ES-I3 (cell line): ENCODE results near the gene ABCC4.
"Not testable (repeated sequence)": the region's sequence is repeated elsewhere in the genome, so short reads cannot be mapped to it uniquely, and the experiment has no call there.

Experiments used
- H3K36me3 ChIP-seq: 2 replicates; pipeline ENCODE4 v1.6.1; 2013; ENCODE audit warnings: mild to moderate bottlenecking, low read length, control low read depth, moderate library complexity; ENCODE audit not compliant: insufficient read depth
- H3K4me1 ChIP-seq: 2 replicates; pipeline ENCODE4 v1.6.1; 2013; ENCODE audit warnings: mild to moderate bottlenecking, control low read depth, low read length; ENCODE audit not compliant: insufficient read depth
- H3K9ac ChIP-seq: 2 replicates; pipeline ENCODE4 v1.6.1; 2013; ENCODE audit warnings: low read depth, mild to moderate bottlenecking, low read length, moderate library complexity
- H3K9me3 ChIP-seq: 2 replicates; pipeline ENCODE4 v1.6.1; 2013; ENCODE audit warnings: mild to moderate bottlenecking, low read length, moderate library complexity; ENCODE audit not compliant: control insufficient read depth, insufficient read depth

The ABCC4 gene

DNA sequence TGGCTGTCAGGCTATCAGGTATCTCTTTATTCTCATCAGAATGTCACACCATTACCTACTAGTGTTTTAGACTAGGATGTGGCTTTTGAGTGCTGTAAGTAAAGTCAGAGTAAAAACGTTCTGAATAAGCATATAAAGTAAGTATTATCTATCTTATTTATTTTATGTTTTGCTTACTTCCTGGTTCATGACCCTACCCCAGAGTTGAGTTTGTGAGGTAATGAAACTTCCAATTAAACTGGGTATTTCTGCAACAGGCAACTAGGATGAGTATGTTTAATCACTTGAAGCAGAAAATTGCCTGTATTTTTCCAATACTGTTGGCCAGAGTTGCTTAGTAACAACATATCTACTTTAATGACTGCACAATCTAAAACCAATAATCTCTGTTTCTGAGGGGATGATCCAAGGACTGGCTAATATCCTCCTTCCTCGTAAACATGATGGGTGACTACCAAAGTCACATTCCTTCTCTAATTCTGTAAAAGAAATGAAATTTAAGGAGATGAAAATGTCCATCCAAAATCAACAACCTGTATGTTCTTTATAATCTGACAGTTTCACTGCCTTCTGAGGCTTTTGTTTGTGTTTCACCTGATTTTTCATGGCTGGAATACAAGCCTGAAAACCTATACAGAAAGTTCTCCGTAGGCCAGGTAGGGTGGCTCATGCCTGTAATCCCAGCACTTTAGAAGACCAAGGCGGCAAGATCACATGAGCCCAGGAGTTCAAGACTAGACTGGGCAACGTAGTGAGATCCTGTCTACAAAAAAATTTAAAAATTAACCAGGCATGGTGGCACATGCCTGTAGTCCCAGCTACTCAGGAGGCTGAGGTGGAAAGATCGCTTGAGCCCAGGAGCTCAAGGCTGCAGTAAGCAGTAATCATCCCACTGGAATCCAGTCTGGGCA, 83.1 kb downstream of the ABCC4 start:
- Histone ChIP-seq H3K9me3 (no peaks in the 10 kb centered on the region), H3K4me1 (no peaks in the 10 kb centered on the region), H3K36me3 (no peaks in the 10 kb centered on the region), H3K9ac (no peak overlapping the region)

DNA sequence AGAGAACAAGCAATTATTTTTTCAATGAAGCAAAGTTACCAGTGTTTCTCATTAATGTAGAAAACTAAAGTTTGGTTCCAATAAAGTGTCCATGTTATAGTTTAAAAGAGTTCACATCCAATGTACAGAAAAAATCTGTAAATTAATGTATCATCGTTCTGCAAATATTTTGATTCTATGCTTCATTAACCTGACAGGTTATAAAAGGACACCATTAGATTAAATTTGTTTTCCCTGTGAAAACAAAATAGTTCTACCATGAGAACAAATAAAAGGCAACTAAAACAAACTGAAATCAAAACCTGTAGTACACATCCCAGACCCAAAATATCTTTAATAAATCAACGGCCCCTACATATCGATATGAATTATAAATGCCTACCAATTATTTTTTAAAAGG, 85.1 kb downstream of the ABCC4 start:
- no peaks in the 10 kb centered on the region for H3K36me3 ChIP-seq

DNA sequence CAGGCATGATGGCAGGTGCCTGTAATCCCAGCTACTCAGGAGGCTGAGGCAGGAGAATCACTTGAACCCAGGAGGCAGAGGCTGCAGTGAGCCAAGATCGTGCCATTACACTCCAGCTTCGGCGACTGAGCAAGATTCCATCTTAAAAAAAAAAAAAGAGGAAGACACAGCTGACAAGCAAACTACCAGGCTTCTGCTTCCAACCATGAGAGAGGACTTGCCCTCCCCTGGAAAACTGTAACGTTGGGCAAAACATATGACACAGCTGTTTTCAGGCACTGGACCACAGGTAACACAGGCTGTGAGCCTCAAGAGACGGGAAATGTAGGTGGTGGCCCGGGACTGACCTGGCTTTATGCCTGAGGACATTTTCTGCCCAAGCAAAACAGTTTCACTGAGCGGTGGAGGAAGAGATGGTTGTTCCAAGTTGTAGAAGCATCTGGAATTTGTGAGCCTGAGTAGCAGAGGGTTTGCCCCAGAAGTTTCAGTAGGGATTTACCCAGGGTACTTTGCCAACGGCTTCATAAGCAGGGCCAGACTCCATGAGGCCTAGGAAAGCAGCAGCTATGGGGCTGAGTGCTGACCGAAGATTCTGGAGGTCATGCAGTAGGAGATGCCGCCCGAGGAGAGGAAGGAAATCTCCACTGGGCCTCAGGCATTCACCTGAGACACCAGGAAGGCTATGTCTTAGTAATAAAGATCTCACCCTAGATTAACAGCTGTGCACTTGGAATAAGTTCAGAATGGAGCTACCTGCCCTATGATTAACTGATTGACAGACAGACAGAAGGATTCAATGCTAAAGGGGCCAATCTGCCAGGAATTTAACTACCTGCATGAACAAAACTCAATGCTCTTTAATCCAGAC, 88.0 kb downstream of the ABCC4 start:
- no peaks in the 10 kb centered on the region for H3K4me1 ChIP-seq
- H3K9me3 ChIP-seq: no peaks in the 10 kb centered on the region
- H3K36me3 ChIP-seq: no peaks in the 10 kb centered on the region
- H3K9ac ChIP-seq: no peak overlapping the region

More for the DNA sequence above, 85.1 kb downstream of the ABCC4 start:
- no peak overlapping the region for H3K9ac ChIP-seq
- no peaks in the 10 kb centered on the region for H3K9me3 ChIP-seq
- no peaks in the 10 kb centered on the region for H3K4me1 ChIP-seq

GRCh38 chr13:95209109-95209508, 92.1 kb downstream of the ABCC4 start:
- Histone ChIP-seq H3K4me1 (no peaks in the 10 kb centered on the region), H3K9ac (no peak overlapping the region), H3K36me3 (no peaks in the 10 kb centered on the region), H3K9me3 (no peaks in the 10 kb centered on the region)

DNA sequence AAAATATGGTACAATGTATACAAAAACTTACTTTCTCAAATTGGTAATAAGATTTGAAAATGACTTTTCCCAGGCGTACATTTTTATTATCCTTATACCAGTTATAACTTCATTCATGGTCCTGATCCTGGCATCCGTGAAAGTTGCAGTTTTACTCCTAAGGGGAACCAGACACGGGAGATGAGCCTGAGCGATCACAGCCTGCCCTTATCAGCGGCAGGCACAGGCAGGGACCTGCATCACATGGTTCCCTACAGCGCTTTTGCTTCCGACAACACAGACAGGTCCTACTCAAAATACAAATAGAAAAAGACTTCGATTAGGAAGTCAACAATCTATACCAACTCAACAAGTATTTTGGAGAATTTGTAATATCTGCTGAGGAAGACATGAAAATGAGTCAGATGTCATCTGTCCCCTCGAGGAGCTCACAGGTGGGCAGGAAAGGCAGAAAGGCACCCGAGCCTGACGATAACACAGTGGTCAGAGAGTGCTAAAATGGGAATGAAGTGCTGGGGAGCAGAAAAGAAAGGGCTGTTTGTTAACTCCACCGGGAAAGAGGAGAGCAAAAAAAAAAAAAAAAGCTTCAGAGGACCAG, 93.4 kb downstream of the ABCC4 start:
- Histone ChIP-seq H3K9ac (no peak overlapping the region), H3K36me3 (no peaks in the 10 kb centered on the region), H3K4me1 (no peaks in the 10 kb centered on the region), H3K9me3 (no peaks in the 10 kb centered on the region)

GRCh38 chr13:95206116-95206515, 95.1 kb downstream of the ABCC4 start:
- Histone ChIP-seq H3K36me3 (no peaks in the 10 kb centered on the region), H3K9ac (no peak overlapping the region), H3K4me1 (no peaks in the 10 kb centered on the region), H3K9me3 (no peaks in the 10 kb centered on the region)

- Histone ChIP-seq H3K4me1 (no peaks in the 10 kb centered on the region), H3K9ac (no peak overlapping the region), H3K36me3 (no peaks in the 10 kb centered on the region), H3K9me3 (no peaks in the 10 kb centered on the region)
These were observed 97.0 kb downstream of the ABCC4 start for GRCh38 chr13:95204231-95204765.

- no peaks in the 10 kb centered on the region for H3K36me3 ChIP-seq
These were observed 99.2 kb downstream of the ABCC4 start for GRCh38 chr13:95201814-95202651.

GRCh38 chr13:95200386-95200957, 100.8 kb downstream of the ABCC4 start:
- not testable (repeated sequence) for H3K36me3 ChIP-seq, H3K9me3 ChIP-seq, H3K4me1 ChIP-seq, H3K9ac ChIP-seq

More at GRCh38 chr13:95201814-95202651, 99.2 kb downstream of the ABCC4 start:
- H3K4me1 ChIP-seq: no peaks in the 10 kb centered on the region
- H3K9me3 ChIP-seq: no peaks in the 10 kb centered on the region
- H3K9ac ChIP-seq: no peak overlapping the region

DNA sequence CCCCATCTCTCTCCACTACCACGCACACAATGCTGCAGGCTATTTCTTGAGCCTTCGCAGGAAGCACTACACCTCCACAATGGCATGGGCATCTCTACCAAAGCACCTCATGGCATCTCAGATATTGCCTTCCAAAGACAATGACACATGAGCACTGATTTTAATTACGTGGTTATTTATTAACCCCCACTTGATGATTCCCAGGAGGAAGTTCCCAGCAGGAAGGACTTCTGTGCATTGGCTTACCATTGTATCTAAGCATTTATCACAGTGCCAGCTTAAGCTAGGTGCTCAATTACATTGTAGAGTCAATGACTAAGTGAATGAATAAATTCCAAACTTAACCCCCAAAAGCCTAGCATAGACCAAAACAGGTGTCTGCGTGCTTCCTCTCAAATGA, 101.4 kb downstream of the ABCC4 start:
- Histone ChIP-seq H3K9me3 (no peaks in the 10 kb centered on the region), H3K36me3 (no peaks in the 10 kb centered on the region), H3K4me1 (no peaks in the 10 kb centered on the region), H3K9ac (no peak overlapping the region)

DNA sequence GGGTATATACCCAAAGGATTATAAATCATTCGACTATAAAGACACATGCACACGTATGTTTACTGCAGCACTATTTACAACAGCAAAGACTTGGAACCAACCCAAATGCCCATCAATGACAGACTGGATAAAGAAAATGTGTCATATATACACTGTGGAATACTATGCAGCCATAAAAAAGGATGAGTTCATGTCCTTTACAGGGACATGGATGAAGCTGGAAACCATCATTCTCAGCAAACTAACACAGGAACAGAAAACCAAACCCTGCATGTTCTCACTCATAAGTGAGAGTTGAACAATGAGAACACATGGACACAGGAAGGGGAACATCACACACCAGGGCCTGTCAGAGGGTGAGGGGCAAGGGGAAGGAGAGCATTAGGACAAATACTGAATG, 102.6 kb downstream of the ABCC4 start:
- H3K36me3 ChIP-seq, H3K9me3 ChIP-seq, H3K4me1 ChIP-seq, H3K9ac ChIP-seq: not testable (repeated sequence)

GRCh38 chr13:95197548-95197947, 103.7 kb downstream of the ABCC4 start:
- Histone ChIP-seq H3K9ac (no peak overlapping the region), H3K4me1 (no peaks in the 10 kb centered on the region), H3K36me3 (no peaks in the 10 kb centered on the region), H3K9me3 (no peaks in the 10 kb centered on the region)

- Histone ChIP-seq H3K9me3 (no peaks in the 10 kb centered on the region), H3K9ac (no peak overlapping the region), H3K36me3 (no peaks in the 10 kb centered on the region), H3K4me1 (no peaks in the 10 kb centered on the region)
These were observed 106.1 kb downstream of the ABCC4 start for GRCh38 chr13:95195146-95195545.
